NCI-H1048 (cell line): ENCODE data around the gene SORBS2.
A peak's percentile ranks its signal among the peaks of the same experiment; 100 is the strongest.

ENCODE experiments used
- DNase-seq: peaks from one replicate; lab custom pipeline; 2025; lab: John Stamatoyannopoulos, UW

Gene SORBS2

GRCh38 chr4:185589067-185589836 is 222.7 kb downstream of the SORBS2 start:
- DNase-seq: no peak

- DNase-seq: no peak
Measured at GRCh38 chr4:185587427-185588161, 224.4 kb downstream of the SORBS2 start.

- DNase-seq: no peak
Measured at GRCh38 chr4:185587030-185587426, 225.0 kb downstream of the SORBS2 start.

GRCh38 chr4:185585211-185585610 is 226.8 kb downstream of the SORBS2 start:
- DNase-seq: no peak

- DNase-seq: no peak
Measured at GRCh38 chr4:185583813-185584212, 228.2 kb downstream of the SORBS2 start.

GRCh38 chr4:185582651-185583400 is 229.2 kb downstream of the SORBS2 start:
- no peak for DNase-seq

- no peak for DNase-seq
Measured at GRCh38 chr4:185580699-185581098, 231.3 kb downstream of the SORBS2 start.

GRCh38 chr4:185578284-185578683 is 233.7 kb downstream of the SORBS2 start:
- no peak for DNase-seq

GRCh38 chr4:185576962-185577950 is 234.7 kb downstream of the SORBS2 start:
- DNase-seq: no peak

- DNase-seq: no peak
Measured at GRCh38 chr4:185576314-185576961, 235.6 kb downstream of the SORBS2 start.

GRCh38 chr4:185573651-185574199 is 238.3 kb downstream of the SORBS2 start:
- DNase-seq: no peak

GRCh38 chr4:185570727-185571126 is 241.3 kb downstream of the SORBS2 start:
- DNase-seq: no peak

- DNase-seq: peak; percentile 34
Measured at GRCh38 chr4:185567381-185568376, 244.3 kb downstream of the SORBS2 start.

- DNase-seq: no peak
Measured at GRCh38 chr4:185566972-185567371, 245.0 kb downstream of the SORBS2 start.

GRCh38 chr4:185566425-185566824 is 245.6 kb downstream of the SORBS2 start:
- no peak for DNase-seq

- DNase-seq: no peak
Measured at GRCh38 chr4:185565696-185566095, 246.3 kb downstream of the SORBS2 start.

GRCh38 chr4:185564349-185564748 is 247.6 kb downstream of the SORBS2 start:
- DNase-seq: no peak

- DNase-seq: no peak
Measured at GRCh38 chr4:185562531-185562930, 249.5 kb downstream of the SORBS2 start.

GRCh38 chr4:185560316-185560715 is 251.7 kb downstream of the SORBS2 start:
- no peak for DNase-seq
